GM21619 (cell line): ENCODE measurements around the gene PREX1.
"Not testable (repeated sequence)": the region's sequence is repeated elsewhere in the genome, so short reads cannot be mapped to it uniquely, and the experiment has no call there.

Experiments used
- ATAC-seq: cut with Tn5 transposase; IDR thresholded peaks from one replicate; pipeline ENCODE4 v1.9.1; 2021; ENCODE audit not compliant: unreplicated experiment

PREX1 gene

DNA sequence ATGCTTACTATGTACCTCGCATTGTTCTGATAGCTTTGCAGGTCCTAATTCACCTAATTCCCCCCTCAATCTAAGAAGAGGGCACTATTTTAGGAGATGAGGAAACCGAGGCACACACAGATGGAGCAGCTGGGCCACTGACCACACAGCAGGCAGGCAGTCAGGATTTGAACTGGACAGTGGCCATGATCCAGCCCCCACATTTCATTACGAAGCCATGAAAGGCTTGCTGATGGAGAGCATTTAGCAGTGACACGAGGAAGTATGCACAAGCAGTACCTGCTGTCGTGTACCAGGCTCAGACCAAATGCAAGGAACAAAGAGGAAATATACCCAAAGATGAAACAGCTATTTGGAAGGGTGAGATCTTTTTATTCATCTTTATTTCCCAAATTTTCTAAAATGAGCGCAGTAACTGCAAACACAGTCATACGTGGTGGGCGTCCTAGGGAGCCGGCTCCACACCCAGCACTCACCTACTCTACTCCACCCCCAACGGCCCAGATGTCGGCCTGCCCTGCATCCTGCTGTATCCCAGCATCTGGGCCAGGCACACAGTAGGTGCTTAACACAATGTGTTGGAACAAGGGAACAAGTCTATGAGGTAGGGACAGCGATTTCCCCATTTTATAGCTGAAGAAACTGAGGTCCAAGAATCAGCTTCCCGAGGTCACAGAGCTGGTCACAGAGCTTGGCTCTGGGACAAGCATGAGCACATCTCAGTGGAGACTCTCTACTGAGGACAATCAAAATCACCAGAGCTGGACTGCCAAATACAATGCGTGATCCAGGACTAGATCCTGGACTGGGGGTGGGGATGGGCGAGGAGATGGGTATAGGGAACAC, 15.0 kb downstream of the PREX1 start:
- no peak for ATAC-seq

DNA sequence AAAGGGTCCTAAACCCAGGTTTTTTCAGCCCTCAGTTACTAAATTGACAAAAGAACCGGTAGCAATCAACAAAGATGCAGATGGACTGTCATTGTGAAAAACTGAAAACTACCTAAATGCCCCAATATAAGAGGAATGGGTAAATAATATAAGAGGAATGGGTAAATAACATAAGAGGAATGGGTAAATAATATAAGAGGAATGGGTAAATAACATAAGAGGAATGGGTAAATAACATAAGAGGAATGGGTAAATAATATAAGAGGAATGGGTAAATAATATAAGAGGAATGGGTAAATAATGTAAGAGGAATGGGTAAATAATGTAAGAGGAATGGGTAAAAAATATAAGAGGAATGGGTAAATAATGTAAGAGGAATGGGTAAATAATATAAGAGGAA, 15.7 kb downstream of the PREX1 start:
- ATAC-seq = not testable (repeated sequence)

DNA sequence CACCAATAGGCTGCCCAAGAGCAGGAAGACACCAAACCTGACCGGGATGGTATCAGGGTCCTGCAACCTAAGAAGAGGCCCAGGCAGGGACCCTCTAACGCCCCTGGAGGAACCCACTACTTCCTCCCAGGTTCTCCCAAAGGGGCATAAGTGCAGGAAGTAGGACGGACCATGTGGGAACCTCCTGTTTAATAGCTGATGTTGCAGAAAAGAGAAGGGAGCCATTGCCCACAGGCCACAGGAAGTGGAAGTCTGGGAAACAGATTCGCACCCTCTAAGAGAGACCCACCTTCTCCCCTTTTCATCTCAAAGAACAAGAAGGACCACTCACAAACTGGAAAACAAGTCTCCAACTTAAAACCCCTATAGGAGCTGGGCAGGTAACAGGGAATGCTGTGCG, 18.1 kb downstream of the PREX1 start:
- ATAC-seq = no peak

DNA sequence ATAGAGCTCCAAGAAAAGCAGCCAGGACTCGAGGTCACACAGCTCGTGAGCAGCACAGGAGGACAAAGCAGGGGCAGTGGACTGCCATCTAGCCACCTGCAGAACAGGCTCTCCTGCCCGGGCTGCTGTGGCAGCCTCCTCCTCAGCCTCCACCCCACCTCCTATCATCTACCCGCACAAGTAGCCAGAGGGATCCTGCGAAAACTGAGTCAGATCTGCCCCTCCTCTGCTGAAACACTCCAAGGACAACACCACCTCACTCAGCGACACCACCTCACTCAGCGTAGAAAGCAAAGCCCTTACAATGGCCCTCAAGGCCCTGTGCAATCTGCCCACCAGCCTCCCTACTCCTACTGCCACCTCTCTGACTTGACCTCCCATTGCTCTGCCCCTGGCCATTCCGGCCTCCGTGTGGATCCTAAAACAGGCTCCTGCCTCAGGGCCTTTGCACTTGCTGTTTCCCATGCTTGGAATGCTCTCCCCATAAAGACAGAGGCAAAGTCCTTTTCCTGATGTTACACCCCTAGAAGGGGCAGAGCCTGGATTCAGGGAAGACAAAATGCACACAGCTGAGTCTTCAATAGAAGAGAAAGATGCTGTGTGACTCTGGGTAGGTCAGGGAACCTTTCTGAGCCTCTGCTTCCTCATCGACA, 19.3 kb downstream of the PREX1 start:
- ATAC-seq = no peak

DNA sequence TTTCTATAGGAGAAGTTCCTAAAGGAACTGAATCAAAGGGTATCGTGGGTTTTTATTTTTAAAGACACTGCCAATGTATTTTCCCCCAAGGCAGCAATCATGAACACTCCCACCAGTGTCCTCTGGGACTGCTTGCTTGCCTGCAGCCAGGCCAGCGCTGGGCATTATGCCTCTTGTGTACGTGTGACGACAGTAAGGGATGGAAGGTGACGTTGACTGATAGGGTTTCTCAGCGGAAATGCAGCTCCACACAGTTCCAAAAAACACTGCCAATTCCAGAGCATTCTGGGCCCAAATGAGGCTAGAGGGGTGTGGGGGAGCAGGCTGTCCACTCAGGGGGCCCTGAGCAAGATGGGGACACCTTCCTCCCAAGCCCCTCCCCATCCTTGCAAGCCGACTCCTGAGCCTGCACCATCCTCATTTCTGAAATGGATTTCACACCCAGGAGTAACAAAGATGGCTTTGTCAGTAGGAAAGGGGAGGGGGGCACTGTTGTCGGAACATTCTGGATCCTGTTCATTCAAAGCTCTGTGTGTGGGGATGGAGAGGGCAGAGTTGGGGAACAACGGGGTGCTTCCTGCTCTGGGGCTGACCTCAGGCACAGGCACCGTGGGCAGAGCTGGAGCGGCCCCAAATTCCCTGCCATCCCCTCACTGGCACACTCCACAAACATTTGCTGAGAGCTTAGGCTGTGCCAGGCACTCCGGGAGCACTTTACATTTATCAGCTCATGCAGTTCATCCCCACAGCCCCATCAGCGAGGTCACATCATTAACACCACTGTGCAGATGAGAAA, 20.0 kb downstream of the PREX1 start:
- ATAC-seq = no peak

DNA sequence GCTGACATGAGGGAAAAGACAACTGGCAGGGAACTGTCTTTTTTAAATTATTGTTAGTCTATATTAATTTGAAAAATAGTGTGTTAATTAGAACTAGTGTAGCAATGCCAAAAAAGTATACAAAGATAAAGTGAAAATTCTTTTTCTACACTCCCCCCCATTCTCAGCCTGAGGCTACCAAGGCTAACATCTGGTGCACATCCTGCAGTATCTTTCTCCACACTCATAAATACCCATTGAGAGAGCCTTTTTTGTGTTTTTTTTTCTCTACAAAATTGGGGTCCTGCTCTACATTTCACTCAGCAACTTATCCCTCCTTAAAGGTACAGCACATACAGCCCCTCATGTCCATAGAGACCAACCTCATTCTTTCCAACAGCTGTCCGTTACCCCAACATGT, 20.7 kb downstream of the PREX1 start:
- no peak for ATAC-seq

DNA sequence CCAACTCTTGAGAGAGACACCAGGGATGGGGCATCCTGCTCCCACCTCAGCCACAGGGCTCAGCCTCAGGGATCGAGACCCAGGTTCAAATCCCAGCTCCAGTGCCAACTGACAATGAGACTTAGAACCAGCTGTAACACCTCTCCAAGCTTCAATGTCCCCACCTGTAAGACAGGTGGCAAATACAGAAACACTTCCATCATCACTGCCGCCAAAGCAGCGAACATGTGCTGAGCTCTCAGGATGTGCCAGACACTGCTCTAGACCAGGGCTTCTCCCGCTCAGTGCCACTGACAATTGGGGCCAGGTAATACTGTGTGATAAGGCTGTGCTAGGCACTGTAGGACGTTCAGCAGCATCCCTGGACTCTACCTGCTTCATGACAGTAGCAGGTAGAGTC, 22.1 kb downstream of the PREX1 start:
- ATAC-seq = no peak

DNA sequence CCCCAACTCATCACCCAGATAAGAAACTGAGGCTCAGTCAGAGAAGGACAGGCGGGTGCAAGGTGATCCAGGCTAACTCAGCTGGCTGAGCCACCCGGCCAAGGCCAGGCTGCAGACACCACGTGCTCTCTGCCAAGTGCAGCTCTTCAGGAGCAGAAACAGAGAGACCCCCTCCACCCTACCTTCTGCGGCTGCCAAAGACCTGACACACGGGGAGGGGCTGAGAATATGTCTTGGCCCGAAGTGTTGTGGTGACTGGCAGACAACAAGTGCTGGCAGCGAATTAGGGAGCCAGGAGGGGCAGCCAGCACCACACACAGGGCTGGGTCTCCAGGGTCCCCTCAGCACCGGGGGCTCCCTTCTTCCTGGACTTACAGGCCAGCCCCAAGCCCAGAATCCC, 22.5 kb downstream of the PREX1 start:
- ATAC-seq = no peak

DNA sequence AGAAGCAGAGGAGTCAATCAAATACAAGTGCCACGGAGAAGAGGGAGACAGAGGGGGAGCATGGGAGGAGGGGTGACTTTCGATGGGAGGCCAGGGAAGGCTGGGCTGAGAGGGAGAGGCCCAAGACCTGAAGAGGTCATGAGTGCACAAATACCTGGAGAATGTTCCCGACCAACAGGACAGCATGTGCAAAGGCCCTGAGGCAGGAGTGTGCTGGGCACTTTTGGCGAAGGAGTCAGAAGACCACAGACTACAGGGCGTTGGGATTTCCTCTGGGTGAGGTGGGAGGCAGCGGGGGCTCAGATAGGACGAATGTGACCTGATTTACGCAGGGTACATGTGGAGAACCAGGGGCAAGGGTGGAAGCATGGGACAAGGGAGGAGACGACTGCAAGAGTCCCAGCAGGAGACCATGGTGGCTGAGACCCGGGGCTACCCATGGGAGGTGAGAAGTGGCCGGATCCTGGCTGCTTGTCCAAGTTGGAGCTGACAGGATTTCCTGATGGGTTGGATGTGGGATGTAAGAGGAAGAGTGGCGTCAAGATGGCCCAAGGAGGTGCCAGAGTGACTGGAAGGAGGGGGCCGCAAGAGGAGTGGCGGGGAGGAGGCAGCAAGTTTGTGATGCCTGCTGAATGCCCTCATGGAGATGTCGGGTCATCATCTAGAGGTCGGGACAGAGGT, 23.4 kb downstream of the PREX1 start:
- no peak for ATAC-seq

DNA sequence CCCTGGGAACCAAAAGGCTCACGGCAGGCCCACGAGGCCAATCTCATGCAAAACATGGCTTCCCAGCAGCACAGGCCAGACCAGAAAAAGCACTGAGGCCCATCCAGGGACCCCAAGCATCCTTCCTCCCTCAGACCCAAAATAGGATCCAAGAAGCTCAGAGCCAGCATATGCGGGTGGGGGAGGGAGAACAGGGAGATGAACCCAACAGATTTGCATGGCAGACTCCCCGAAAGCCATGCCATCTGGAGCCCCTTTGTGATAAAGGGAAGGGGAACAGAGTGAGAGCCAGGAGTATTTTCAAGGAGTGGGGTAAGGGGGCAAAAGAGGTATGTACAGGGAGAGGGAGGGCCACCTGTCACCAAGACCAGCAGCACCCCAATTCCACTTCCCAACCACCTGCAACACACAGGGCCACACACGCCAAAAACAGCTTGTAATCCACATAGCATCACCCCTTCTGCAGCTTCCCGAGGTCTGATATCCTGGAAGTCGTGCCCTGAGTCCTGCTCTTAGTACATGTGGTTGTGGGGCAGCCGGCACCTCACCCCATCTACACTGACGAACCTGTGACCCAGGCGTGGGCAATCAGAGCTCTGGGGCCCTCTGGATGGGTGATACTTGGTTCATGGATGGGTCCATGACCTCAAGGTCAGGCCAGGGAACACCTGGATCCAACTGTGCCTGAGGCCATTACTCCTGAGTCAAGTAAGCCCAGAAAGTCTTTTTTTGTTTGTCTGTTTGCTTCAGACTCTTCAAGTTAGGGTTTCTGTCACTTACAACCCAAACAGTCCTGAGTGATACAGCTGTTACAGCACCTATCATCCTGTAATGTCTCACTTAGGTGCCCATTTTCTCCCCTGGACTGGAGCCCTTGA, 24.4 kb downstream of the PREX1 start:
- ATAC-seq = no peak

DNA sequence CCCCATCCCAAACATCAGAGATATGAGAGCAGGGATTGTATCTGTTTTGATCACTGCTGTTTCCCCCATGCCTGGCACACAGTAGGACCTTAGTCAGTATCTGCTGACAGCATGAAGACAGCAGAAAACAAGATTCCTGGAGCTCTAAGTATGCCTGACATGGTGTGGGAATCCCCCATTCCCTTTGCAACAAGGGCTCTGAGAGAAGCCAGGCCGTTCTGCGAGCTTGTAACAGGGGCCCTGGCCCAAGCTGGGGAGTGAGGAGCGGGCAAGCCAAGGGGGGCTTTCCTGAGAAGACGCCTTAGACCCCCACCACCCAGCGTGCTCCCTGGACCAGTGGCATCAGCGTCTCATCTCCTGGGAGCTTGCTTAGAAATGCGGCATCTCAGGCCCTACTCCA, 25.2 kb downstream of the PREX1 start:
- no peak for ATAC-seq

DNA sequence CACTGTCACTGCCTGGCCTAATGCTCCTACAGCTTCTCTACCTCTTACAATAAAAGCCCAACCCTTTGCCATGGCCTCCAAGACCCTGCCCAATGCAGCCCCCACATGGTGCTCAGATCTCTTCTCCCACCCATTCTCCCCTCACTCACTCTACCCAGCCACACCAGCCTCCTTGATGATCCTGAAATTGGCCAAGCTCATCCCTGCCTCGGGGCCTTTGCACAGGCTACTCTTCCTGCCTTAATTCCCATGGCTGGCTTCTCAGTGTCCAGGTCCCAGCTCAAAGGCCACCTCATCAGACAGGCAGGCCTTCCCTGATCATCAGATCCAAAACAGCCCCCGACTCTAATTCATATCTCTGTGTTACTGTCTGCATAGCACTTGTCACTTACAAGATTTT, 25.6 kb downstream of the PREX1 start:
- no peak for ATAC-seq

DNA sequence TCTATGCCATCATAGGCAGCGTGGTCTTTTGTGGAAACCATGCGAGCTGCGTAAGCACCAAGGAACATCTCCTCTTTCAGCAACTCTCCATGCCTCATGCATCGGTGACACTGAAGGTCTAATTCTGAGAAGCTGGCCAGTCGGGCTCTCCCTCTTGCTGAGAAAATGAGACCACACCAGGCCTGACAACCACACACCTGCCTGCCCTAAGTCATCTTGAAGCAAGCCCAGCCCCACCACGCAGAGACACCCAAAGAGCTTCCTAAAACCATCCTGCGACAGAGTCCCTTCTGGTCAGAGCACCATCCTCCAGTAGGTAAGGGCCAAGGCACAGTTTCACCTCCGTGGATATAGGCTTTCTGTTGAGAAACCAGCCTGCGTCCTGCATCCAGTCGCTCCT, 26.6 kb downstream of the PREX1 start:
- no peak for ATAC-seq

DNA sequence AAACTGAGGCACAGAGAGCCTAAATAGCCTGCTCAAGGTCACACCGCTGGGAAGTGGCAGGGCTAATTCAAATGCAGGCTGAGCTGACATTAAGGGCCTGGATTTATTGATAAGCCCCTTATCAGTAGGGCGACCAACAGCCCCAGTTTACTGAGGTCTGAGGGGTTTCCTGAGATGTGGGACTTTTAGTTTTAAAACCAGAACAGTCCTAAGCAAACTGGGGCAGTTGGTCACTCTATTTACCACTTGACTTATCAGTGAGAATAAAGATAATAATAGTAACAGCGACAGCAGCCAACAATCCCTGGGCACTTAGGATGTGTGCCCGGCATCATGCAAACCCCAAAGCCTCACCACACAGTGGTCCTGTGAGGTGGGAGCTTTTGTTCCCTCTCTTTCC, 27.6 kb downstream of the PREX1 start:
- no peak for ATAC-seq

DNA sequence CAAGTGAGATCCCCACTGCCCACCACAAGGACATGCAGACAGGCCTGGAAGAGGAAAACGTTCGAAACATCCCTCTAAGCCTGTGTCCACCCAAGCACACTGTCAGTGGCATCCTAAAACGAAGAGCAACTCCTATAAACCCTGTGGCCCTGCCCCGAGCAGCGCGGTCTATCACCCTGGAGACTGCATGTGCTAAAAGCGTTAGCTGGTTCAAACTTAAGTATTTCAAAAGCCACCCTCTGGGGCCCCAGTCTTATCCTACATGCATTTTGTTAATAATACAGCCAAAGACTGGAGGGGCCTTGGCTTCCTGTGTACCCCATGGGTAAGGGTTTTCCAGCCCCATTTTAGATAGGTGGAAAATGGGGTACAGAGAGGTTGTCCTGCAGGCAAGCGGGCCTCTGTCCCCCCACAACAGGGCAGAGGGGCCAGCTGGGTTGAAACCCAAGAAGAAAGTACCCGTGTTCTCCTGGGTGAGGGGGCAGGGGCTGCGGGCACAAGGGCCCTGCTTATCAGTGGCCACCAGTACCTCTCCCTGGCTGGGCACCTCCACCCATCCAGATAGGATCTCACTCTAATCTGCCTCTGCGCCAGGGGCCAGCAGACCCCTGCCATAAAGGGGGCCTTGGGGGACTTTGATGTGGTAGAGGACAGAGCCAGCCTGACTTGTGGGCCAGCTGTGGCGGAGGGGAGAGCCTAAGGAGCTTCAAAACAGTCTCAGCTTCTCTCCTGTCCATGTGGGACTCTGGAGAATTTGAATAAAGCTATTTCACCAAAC, 28.3 kb downstream of the PREX1 start:
- ATAC-seq = no peak

DNA sequence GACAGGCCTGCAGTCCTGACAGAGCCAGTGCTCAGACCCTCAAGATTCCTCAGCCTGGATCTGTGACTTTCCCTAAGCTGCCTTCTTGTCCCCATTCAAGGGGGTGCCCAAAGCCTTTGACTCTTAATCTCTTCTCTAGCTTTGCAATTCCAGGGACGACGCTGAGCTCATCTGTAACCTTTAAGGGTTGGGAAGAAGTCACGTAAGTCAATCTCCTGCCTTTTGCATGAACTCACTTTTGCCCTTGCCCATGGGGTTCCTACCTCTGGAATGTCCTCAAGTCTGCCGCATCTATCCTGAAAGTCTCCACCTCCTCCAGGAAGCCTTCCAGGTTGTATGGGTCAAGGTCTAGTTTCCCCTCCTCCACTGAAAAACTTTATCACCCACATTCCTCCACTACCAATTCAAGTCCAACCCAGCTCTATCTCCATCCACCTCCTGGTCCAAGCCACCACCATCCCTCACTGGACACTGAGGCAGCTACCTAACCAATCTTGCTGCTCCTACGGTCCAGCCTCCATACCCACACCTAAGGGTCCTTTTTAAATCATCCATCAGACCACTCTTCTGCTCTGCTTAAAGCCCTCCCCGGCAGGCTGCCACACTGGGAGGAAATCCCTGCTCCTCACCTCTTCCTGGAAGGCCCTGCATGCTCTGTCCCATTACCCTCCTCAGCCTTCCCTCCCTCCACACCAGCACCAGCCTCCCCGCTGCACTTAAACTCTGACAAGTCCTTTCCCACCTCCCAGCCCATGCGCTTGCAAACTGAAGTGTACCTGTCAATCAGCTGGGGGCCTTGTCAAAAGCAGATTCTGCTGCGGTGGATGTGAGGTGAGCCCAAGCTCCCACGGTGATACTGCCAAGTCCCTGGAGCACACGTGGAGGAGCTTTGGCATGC, 29.7 kb downstream of the PREX1 start:
- ATAC-seq = no peak

DNA sequence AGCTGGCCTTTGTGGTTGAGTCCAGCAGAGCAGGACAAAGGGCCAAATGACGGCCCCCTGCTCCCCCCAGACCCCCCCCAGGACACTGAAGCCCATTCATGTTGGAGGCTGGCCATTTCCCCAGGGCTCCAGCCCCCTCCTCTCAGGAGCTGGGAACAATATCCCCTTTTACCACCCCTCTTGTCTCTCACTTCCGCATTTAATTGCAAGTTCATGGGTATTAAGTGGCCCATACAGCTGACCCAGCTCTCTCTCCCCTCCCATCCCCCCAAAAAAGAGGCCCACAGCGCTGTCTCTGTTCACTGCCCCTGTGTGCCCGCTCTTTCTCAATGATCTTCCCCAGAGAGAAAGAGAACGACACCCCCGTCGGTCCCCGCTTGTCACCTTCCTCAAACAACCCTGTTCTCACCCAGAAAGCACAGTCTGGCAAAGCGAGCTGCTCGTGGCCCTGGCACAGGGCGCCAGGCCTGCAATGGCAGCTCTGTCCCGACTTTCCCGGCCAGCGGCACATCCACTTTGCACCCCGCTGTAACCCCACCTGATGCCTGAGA, 30.4 kb downstream of the PREX1 start:
- no peak for ATAC-seq

DNA sequence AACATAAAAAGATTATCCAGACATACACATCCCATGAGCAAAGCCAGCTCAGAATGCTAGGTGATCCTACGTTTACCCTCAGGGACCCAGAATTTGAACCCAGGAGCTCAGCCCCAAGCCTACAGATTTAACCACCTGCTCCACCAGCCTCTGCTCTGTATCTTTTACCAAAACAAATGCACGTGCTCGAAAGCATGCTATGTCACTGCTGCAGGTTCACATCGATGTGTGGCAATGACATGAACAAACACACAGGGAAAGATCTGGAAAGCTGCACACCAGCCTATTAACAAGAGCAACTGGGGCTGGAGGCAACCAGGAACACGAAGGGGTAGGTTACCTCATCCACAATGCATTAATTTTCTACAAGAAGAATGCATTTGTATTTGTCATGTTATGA, 32.1 kb downstream of the PREX1 start:
- no peak for ATAC-seq
